Measurements from ENCODE around the gene CR1L.
"Not testable (repeated sequence)": the region's sequence is repeated elsewhere in the genome, so short reads cannot be mapped to it uniquely, and the experiment has no call there.

Gene CR1L

DNA sequence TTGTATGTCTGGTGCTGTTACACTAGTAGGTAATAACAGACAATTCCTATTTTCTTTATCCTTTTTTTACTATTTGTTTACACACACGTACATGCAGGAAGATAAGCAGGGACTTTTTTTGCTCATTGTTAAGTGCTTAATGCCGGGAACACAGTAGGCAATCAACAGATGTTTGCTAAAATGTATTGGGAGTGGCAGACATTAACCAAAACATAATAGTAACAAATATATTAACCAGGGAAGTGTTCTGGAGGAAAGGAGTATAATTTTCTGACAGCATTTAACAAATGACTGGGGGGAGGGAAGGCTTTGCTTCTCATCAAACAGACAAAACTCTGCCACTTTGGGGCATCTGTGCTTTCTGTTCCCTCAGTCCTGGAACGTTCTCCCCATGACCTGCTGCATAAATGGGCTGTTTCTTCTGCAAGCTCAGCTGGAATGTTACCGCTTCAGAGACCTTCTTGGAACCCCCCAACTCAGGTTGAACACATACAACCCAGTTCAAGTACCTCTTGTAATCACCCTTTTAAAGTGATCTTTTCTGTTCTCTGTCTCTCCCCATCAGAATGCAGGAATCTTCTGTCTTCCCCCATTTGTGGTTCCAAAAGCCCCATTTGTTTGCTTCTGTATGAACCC lies 2.1 kb downstream of the CR1L start:
- DNase-seq: no peak

DNA sequence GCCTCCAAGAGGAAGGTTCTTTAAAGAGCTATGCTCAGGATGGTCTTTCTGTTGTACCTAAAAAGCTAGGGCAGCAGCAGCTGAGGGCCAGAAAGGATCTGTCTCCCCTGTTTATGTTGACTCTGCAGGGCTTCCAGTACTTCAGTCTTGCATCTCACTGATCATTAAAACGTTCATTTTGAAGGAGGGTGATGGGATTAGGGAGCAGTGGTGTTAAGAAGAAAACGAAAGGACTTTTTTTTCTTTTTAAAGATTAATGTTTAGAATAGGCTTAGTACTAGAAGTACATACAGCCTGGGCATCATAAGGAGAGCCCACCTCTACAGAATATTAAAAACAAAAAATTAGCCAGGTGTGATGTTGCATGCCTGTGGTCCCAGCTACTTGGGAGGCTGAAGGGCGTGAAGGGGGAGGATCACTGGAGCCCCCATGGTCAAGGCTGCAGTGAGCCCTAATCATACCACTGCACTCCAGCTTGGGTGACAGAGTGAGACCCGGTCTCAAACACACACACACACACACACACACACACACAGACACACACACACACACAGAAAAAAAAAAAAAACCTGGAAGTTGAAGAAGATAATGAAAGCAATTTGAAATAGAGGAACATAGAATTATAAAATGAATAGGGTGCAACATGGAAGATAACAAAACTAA lies 2.9 kb downstream of the CR1L start:
- no peak for DNase-seq

DNA sequence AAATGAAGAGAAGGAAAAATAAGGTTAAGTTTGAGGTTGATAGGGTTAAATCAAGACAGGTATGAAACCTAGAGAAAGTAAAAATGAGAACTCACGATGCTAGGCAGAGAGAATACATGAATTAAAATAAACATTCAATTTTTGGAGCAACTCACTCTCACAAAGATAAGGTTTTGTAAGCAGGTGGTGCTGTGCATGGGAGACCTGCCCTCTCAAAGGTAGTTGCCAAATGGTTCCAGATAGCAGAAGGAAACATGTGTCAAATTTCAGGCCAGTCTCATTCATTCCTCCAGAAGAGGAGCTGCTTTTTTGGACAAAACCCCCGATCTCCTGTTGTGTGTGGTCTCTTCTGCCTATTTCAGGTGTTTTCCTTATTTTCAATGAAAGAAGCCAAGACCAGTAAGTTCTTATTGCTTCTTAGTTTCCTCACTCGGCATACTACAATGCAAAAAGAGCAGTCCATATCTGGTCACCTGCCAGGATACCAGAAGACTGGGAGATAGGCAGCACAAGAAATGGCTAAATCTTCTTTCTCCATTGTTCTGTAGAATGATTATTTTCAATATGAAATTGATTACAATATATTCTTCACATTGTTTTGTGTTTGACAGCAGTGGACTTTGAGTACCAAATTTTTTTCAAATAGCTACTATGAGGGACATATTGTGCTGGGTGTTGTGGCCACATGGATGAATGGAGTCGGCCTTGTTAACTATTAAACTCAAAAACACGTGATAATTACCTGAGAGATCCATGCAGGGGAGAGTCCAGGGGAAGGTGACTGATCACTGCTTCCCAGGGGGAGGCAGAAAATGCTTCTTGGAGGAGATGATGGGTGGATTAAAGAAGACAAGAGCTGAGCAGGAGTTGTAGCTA lies 3.6 kb downstream of the CR1L start:
- DNase-seq: no peak

DNA sequence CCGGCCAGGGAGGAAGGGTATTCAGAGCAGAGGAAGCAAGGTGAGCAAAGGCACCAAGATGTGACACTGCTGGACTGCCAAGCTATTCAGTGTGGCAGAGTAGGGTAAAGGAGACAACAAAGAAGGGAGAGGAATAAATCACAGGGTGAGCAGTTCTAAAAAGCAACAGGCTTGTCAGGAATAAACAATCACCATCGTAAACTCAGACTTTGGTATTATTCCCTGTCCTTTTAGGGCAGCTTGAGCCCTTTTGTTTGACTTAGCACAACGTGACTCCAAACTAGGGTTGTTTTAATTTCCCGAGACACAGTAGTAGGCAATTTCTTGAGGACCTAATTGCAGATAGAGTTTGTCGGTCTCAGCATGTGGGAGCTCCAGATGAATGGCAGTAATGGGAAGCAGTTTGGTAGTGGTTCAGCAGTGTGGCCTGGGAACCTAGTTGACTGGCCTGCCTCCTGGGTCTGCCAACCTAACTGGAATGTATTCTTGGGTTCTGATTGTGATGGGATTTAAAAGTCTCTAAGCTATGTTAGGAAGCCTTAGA lies 4.3 kb downstream of the CR1L start:
- DNase-seq: no peak

DNA sequence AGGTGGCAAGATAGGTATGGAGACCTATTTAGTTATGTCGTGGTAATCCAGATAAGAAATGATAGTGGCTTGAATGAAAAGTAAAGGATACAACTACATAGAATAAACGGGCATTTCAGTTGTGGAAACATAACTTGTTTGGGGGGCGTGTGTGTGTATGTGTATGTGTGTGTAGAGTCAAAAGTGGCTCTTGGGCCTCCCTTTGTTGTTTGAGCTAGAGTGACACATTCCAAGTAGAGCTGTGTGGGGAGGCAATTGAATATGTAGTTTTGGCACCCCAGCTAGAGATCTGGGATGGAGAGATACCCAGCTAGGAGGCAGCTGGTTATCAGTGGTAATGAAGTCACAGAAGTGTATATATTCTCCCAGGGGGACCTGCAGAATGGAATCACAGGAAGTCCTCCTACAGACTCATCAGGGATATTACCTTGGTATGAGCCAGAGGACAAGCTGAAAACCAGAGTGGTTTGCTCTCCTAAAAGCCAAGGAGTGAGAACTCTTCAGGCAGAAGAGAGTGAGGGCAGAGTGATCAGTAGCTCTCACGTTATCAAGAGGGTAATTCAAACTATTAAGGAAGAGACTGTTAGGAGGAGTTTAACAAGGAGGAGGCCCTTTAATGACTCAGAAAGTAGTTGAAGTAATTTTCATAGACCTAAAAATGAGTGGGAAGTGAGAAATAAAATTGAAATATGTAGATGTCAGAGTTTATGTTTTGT lies 5.1 kb downstream of the CR1L start:
- no peak for DNase-seq

DNA sequence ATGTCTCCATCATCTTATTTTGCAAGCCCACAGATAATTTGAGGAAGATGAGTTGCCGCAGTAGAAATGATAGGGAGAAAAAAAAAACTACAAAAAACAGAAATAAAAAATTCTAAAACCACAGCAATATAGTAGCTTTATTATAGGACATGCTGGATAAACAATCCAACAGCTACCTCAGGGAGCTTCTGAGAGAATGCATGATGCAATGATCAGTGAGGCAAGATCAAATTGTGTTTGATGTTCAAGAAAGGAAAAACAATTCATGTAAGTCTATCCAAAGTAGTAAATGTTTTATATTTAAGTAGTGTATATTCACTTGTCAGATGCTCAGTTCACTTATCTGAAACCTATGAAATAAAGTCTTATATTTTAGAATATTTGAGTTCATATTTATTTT lies 6.7 kb downstream of the CR1L start:
- DNase-seq: no peak

DNA sequence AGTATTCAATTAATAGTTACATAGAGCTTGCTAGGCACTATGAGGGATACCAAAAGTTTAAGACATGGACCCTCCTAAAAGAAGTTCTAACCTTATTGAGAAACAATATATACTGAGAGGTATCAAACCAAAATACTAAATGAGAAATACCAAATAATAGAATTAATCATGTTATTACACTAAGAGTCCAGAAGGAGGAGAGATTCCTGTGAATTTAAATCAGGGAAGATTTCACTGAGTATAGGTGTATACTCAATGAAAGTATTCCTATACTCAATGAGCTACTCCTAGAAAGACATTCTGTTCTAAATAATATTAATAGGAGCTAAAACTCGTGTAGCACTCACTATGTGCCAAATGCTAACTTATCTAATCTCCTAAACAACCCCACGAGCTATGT lies 9.4 kb downstream of the CR1L start:
- no peak for DNase-seq

DNA sequence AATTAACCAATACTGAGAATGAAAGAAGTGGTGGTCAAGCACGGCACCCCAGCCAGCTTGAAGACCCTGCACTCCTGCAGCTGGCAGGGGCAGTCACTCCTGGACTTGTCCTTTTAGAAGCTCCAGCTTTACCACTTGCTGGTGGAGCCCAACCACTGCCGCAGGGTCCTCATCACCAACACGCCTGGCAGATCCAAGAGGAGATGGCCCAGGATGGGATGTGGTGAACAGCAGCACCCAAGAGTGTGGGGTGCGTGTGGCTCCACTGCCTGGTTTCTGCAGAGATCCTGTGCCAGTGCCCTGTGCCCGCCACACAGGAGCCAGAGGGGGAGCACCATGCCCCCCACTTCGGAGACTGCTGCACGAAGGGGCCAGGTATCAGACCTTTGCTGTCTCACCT lies 13.5 kb downstream of the CR1L start:
- no peak for DNase-seq

DNA sequence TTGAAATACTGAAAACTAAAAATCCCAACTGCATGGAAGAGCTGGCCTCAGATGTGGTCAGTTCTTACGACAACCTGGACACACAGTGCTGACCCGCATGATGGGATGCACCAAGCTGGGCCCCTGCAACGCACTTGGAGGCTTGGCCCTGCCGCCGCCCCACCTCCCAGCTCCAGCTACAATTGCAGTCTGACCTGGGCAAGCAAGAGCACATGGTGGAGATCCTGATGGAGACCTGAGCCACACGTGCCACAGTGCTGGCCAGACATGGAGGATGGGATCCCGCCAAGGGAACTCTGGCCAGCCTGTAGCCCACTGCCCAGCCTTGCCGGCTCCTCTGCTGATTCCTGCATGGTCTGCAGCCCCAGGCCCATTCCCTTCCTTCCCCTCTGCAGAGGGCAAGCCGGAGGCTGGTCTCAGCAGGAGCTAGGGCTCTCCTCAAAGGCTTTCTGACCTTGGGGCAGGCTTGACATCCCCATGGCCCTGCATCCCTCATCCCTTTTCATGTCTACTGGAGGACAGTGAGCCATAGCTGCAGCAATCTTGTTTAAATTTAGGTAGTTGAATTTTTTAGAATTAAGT lies 14.1 kb downstream of the CR1L start:
- no peak for DNase-seq

DNA sequence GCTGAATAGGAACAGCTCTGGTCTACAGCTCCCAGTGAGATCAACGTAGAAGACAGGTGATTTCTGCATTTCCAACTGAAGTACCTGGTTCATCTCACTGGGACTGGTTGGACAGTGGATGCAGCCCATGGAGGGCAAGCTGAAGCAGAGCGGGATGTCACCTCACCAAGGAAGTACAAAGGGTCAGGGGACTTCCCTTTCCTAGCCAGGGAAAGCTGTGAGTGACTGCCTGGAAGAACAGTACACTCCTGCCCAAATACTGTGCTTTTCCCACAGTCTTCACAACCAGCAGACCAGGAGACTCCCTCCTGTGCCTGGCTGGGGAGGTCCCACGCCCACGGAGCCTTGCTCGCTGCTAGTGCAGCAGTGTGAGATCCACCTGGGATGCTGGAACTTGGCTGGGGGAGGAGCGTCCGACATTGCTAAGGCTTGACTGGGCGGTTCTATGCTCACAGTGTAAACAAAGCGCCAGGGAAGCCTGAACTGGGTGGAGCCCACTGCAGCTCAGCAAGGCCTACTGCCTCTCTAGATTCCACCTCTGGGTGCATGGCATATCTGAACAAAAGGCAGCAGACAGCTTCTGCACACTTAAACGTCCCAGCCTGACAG lies 14.7 kb downstream of the CR1L start:
- no peak for DNase-seq

DNA sequence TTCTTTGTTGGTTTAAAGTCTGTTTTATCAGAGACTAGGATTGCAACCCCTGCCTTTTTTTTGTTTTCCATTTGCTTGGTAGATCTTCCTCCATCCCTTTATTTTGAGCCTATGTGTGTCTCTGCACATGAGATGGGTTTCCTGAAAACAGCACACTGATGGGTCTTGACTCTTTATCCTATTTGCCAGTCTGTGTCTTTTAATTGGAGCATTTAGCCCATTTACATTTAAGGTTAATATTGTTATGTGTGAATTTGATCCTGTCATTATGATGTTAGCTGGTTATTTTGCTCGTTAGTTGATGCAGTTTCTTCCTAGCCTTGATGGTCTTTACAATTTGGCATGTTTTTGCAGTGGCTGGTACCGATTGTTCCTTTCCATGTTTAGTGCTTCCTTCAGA lies 16.5 kb downstream of the CR1L start:
- DNase-seq: not testable (repeated sequence)

DNA sequence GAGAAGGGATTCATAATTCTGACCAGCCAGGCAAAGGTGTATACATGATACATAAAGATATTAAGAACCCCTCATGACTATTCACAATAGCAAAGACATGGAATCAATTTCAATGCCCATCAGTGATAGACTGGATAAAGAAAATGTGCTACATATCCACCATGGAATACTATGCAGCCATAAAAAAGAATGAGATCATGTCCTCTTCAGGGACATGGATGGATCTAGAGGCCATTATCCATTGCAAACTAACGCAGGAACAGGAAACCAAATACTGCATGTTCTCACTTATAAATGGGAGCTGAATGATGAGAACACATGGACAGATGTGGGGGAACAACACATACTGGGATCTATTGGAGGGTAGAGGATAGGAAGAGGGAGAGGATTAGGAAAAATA lies 21.4 kb downstream of the CR1L start:
- DNase-seq: no peak

DNA sequence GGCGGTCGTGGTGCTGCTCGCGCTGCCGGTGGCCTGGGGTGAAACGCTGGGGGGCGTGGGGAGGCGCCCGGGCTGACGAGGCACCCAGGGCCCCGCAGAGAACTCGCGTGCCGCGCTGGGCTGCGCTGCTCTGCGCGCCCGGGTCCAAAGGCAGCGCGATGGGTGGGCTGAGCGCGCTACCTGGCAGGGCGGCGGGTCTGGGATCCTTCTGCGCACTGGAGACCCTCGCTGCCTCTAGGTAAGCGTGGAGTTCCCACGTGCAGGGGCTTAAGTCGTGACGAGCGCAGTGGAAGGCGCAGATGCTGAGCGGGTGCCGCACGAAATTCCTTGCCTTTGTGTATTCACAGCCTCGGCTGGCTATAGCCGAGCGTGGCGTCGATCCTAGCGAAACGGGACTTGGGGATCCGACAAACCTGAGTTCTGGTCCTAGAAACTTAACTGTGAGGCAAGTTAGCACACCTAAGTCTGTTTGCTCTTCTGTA lies 24.6 kb downstream of the CR1L start:
- no peak for DNase-seq

DNA sequence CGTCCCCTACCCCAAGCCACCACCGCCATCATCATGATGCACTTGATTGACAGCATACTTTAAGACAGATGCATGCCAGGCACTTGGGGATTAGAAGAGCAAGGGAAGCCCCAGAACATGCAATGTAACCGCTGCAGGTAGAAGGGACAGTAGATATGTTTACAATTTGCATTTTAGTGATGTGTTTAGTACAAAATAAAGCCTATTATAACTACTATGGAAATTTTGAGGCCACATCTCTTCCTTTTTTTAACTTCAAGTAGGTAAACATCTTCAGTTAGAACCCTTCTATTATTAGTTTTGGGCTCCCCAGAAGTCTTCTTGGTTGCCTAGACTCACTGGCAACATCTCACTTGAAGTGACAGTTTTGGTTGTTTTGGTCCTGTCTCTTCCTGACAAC lies 25.3 kb downstream of the CR1L start:
- DNase-seq: no peak

DNA sequence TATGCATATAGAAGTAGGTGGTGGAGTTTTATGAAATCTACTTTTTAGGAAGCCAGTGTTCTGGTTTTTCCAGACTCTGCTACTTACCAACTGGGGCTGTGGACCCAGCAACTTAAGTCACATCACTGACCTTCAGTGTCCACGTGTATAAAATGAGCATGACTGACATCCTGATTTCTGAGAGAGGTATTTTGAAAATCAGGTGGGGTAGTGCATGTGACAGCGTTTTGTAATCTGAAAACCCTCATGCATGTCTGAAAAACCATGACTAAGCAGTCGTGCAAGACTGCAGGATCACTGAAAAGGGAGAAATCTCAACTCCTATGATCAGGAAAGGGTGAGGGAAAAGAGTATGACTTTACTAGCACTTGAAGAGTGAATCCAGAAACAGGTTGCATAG lies 26.1 kb downstream of the CR1L start:
- no peak for DNase-seq

DNA sequence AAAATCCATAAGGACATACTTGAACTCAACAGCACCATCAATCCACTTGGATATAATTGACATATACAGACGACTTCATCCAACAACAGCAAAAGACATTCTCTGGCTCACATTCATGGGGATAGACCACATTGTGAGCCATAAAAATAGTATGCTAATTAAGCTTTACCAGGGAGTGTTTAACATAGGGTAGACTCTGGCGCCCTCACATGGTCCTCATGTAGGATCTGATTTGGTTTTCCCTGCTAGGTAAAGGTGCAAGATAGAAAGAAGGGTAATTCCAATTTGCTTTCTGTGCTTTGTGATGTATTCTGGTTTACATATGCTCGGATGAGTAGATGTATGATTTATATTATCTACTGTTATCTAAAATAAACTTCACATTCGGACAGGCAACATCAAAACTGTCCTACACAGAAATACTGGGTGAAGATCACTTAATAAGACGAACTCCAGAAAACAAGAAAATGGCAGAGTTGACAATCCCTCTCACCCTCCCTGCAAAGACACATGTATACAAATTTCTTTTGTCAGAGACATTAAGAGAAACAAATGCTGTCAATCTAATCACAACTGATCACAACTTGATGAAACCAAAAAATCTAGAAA lies 27.7 kb downstream of the CR1L start:
- peak; percentile 68 for DNase-seq

DNA sequence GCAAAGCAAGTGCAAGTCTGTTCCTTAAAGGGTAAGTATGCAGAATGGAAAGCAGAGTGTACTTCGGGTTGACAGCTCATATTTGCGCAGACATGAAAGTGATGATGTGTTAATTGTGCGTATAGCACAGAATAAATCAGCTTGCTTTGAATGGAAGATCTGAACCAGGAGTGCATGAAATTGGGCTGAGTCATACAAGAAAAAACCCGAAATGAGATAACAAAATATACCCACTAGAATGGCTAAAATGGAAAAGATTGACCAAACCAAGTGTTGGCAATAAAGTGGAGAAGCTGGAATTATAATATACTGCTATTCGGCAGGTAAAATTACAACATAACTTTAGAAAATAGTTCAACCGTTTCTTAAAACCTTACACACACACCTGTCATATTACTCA lies 28.5 kb downstream of the CR1L start:
- DNase-seq: no peak

DNA sequence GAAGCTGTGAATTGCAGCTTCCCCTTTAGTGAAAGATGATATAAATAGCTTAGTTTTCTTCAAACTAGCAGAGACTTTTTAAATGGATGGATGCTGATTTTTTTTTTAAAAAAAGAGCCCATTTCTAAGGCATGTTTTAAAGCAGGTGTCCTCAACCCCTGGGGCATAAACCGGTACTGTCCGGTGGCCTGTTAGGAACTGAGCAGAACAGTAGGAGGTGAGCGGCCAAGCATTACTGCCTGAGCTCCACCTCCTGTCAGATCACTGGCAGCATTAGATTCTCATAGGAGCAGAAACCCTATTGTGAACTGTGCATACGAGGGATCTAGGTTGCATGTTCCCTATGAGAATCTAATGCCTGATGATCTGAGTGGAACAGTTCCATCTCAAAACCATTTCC lies 31.2 kb downstream of the CR1L start:
- DNase-seq: no peak

DNA sequence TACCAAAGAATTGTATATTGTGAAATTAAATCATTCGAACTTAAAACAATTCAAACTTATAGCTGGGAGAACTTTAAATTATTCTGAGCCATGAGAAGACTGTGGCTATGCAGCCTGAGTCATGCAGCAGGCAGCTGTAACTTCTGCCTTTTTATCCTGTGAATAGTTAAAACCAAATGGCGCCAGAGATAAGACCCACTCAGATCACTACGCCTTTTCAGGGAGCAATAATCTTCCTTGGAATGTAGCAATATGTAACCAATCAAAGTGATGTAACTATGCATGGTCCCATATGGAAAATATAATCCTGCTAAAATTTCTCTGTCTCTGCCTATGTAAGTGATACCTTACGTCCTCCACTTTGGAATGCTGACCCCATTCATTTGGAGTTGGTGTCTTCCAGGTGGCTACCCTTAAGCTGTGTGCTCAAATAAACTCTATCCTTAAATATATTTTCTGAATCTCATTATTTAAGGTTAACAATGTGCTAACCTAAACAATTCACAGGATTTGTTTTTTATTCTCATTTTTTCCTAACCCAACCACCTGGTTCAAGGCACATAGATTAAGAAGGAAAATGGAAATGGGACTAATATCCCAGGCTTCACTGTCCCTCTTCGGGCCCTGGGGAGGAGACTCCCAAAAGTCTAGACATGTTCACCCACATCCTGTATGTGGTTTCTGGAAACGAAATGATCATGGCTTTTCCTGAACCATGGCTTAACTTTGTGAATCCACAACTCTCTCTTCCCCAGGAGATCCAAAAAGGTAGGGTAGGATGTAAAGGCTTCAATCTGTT lies 35.9 kb downstream of the CR1L start:
- DNase-seq: not testable (repeated sequence)

DNA sequence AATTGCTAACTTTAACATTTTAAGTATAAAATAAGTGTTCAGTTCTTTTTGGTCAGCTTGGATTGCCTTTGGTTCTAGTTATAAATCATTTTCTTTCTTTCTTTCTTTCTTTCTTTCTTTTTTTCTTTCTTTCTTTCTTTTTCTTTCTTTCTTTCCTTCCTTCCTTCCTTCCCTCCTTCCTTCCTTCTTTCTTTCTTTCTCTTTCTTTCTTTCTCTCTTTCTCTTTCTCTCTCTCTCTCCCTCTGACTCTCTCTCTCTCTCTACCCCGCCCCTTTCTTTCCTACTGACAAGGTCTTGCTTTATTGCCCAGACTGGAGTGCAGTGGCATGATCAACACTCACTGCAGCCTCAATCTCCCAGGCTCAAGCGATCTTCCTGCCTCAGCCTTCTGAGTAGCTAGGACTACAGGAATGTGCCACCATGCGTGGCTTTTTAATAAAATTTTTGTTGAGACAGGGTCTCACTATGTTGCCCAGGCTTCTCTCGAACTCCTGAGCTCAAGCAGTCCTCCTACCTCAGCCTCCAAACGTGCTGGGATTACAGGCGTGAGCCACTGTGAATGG lies 38.0 kb downstream of the CR1L start:
- DNase-seq: not testable (repeated sequence)
